SU-DHL-6 (cell line): ENCODE measurements around the gene ANKRD44.

Source experiments
- H2AFZ ChIP-seq: fragments of 200-600 bp; sonication (generic); 2 replicates; pipeline ENCODE4 v1.6.1; 2014; ENCODE audit warnings: low read depth, mild to moderate bottlenecking, moderate library complexity, mixed read lengths, antibody characterized with exemption, low read length; ENCODE audit not compliant: severe bottlenecking
- H3F3A ChIP-seq: fragments of 200-600 bp; shearing (Covaris generic); 2 replicates; pipeline ENCODE4 v1.6.0; 2016; ENCODE audit warnings: antibody characterized with exemption, mild to moderate bottlenecking; ENCODE audit not compliant: insufficient read depth
- H3K27ac ChIP-seq: fragments of 200-600 bp; sonication (generic); 2 replicates; pipeline ENCODE4 v1.5.1; 2016; ENCODE audit warnings: low read depth, mild to moderate bottlenecking, low read length, moderate library complexity, mixed read lengths
- H3K27me3 ChIP-seq: fragments of 200-600 bp; sonication (generic), shearing (Covaris generic); 2 replicates; pipeline ENCODE4 v1.6.0; 2014; ENCODE audit warnings: mild to moderate bottlenecking, low read length
- H3K36me3 ChIP-seq: fragments of 200-600 bp; sonication (generic); 2 replicates; pipeline ENCODE4 v1.6.1; 2014; ENCODE audit warnings: mild to moderate bottlenecking, low read length, mixed read lengths
- H3K4me2 ChIP-seq: fragments of 300-600, 200-600 bp; shearing (Covaris generic), sonication (generic); 2 replicates; pipeline ENCODE4 v1.6.0; 2014; ENCODE audit warnings: low read length, low read depth, mild to moderate bottlenecking; ENCODE audit not compliant: poor library complexity, severe bottlenecking
- H3K4me3 ChIP-seq: fragments of 200-600 bp; sonication (generic); 2 replicates; pipeline ENCODE4 v1.5.1; 2014; ENCODE audit warnings: antibody characterized with exemption, low read length, mild to moderate bottlenecking, mixed read lengths; ENCODE audit not compliant: insufficient read depth, poor library complexity, severe bottlenecking
- H3K79me2 ChIP-seq: fragments of 200-600 bp; sonication (generic); 2 replicates; pipeline ENCODE4 v1.6.1; 2014; ENCODE audit warnings: mild to moderate bottlenecking, low read length, moderate library complexity; ENCODE audit not compliant: insufficient read depth
- H3K9ac ChIP-seq: fragments of 200-600 bp; sonication (generic); 2 replicates; pipeline ENCODE4 v1.7.0; 2014; ENCODE audit warnings: mild to moderate bottlenecking, low read length
- H3K9me2 ChIP-seq: fragments of 200-600 bp; sonication (generic); replicated peaks from 2 replicates; pipeline ENCODE4 v1.6.1; 2014; ENCODE audit warnings: low read length; ENCODE audit not compliant: insufficient read depth
- H3K9me3 ChIP-seq: fragments of 200-600 bp; sonication (generic); 2 replicates; pipeline ENCODE4 v1.6.1; 2014; ENCODE audit warnings: low read length, mixed read lengths; ENCODE audit not compliant: insufficient read depth
- H4K20me1 ChIP-seq: fragments of 200-600 bp; sonication (generic); 2 replicates; pipeline ENCODE4 v1.6.1; 2014; ENCODE audit warnings: low read depth, mild to moderate bottlenecking, antibody characterized with exemption, low read length, moderate library complexity, mixed read lengths
- EZH2phosphoT487 ChIP-seq: fragments of 200-600 bp; sonication (generic), shearing (Covaris generic); conservative IDR thresholded peaks from 2 replicates; pipeline ENCODE4 v1.6.1; 2018; ENCODE audit warnings: mild to moderate bottlenecking, antibody characterized with exemption, low read length, moderate library complexity, mixed read lengths
- TF ChIP-seq, protein P1 (sequence below): fragments of 200-600 bp; sonication (generic); IDR thresholded peaks from one replicate; pipeline ENCODE4 v1.5.1; 2017; ENCODE audit warnings: antibody characterized with exemption, mild to moderate bottlenecking, low read length, moderate library complexity; ENCODE audit not compliant: insufficient read depth, poor library complexity, severe bottlenecking

The ANKRD44 gene

DNA sequence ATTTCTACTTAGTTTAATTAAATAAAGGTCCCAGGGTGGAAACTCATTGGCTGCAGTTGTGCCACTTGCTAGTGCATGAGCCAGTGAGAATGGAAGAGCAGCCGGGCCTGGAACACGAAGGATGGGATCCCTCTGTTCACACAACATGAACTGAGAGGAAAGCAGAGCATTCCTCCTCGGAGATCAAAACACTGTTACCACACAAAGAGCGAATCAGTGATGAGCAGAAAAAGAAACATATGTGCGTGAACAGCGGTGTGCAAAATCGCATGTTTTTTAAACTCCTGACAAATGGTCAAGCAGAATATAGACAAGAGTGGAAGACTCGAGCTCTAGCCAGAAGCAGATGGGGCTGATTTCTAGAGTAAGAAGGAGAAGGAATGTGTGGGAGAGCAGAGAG, 28.4 kb upstream of the ANKRD44 start:
- no peak overlapping the region for H3K27ac ChIP-seq
- H3K9ac ChIP-seq = no peak overlapping the region
- H3K36me3 ChIP-seq = no peaks in the 10 kb centered on the region
- no peaks in the 10 kb centered on the region for H3K27me3 ChIP-seq
- no peak for TF ChIP-seq EZH2phosphoT487
- TF ChIP-seq, protein P1, sequence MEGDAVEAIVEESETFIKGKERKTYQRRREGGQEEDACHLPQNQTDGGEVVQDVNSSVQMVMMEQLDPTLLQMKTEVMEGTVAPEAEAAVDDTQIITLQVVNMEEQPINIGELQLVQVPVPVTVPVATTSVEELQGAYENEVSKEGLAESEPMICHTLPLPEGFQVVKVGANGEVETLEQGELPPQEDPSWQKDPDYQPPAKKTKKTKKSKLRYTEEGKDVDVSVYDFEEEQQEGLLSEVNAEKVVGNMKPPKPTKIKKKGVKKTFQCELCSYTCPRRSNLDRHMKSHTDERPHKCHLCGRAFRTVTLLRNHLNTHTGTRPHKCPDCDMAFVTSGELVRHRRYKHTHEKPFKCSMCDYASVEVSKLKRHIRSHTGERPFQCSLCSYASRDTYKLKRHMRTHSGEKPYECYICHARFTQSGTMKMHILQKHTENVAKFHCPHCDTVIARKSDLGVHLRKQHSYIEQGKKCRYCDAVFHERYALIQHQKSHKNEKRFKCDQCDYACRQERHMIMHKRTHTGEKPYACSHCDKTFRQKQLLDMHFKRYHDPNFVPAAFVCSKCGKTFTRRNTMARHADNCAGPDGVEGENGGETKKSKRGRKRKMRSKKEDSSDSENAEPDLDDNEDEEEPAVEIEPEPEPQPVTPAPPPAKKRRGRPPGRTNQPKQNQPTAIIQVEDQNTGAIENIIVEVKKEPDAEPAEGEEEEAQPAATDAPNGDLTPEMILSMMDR = no peak
- H3K9me2 ChIP-seq = no peaks in the 10 kb centered on the region
- H4K20me1 ChIP-seq = no peaks in the 10 kb centered on the region
- no peak overlapping the region for H3K4me2 ChIP-seq
- H3F3A ChIP-seq = no peaks in the 10 kb centered on the region; the same call in 1 of the 2 replicates
- no peaks in the 10 kb centered on the region for H3K9me3 ChIP-seq
- H2AFZ ChIP-seq = no peak overlapping the region
- H3K4me3 ChIP-seq = no peak overlapping the region
- H3K79me2 ChIP-seq = no peaks in the 10 kb centered on the region

DNA sequence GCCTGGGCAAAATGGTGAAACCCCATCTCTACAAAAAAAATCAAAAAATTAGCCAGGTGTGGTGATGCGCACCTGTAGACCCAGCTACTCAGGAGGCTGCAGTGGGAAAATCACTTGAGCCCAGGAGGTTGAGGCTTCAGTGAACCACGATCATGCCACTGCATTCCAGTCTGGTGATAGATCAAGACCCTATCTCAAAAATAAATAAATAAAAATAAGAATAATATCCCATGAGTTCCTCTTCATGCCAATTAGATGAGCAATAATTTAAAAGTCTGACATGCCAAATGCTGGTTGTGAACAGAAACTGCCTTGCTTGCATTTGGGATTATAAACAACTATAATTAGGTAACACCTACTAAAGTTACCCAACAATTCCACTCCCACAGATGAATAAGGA, 22.1 kb upstream of the ANKRD44 start:
- H3K27me3 ChIP-seq = no peaks in the 10 kb centered on the region
- 0 out of 2 replicates have a peak, but pooled peaks cover 6% of the 10 kb centered on the region for H3K36me3 ChIP-seq
- no peak overlapping the region for H3K4me3 ChIP-seq
- no peaks in the 10 kb centered on the region for H3F3A ChIP-seq
- no peak overlapping the region for H3K9ac ChIP-seq
- H3K9me2 ChIP-seq = no peaks in the 10 kb centered on the region
- H3K27ac ChIP-seq = no peak overlapping the region
- no peak overlapping the region for H3K4me2 ChIP-seq
- H3K9me3 ChIP-seq = no peaks in the 10 kb centered on the region
- H3K79me2 ChIP-seq = no peaks in the 10 kb centered on the region
- H4K20me1 ChIP-seq = no peaks in the 10 kb centered on the region
- TF ChIP-seq, protein P1 = no peak
- no peak for TF ChIP-seq EZH2phosphoT487
- H2AFZ ChIP-seq = no peak overlapping the region

DNA sequence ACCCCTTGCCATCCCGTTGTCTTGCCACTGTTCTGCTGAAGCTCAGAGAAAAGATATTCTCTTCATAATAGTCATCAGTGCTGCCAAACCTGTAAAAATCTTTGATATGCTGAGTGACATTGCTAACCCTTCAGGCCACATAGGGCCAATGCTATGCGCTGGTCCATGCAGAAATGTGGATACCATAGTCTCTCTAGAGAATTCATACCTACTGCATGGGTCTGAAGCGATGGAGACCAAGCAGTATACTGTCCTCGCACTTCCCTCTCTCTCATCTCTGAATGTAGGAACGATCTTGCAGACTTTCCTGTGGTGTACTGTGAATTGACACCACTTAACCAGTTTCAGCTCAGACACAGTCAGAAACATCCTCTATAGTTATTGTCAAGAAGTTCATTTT, 17.9 kb upstream of the ANKRD44 start:
- Histone ChIP-seq H3F3A (no peaks in the 10 kb centered on the region), H3K27ac (no peak overlapping the region), H4K20me1 (no peaks in the 10 kb centered on the region), H3K79me2 (no peaks in the 10 kb centered on the region), H3K36me3 (0 out of 2 replicates have a peak, but pooled peaks cover 6% of the 10 kb centered on the region), H3K9ac (no peak overlapping the region), H3K4me3 (no peak overlapping the region), H3K4me2 (no peak overlapping the region), H3K9me2 (no peaks in the 10 kb centered on the region), H2AFZ (no peak overlapping the region), H3K9me3 (no peaks in the 10 kb centered on the region), H3K27me3 (no peaks in the 10 kb centered on the region)
- TF ChIP-seq EZH2phosphoT487 = no peak
- TF ChIP-seq, protein P1 = no peak
